ENCODE data around the gene CLCN2. TPM values are rescaled to one million over a fixed set of nuclear protein-coding genes. Genes with fewer than 3 reads are reported as not detected.

CLCN2 gene
- total and polyA plus RNA-seq, 2 of the 4 experiments (the other 2 are of a cell fraction): 2.9 to 5.8 TPM

DNA sequence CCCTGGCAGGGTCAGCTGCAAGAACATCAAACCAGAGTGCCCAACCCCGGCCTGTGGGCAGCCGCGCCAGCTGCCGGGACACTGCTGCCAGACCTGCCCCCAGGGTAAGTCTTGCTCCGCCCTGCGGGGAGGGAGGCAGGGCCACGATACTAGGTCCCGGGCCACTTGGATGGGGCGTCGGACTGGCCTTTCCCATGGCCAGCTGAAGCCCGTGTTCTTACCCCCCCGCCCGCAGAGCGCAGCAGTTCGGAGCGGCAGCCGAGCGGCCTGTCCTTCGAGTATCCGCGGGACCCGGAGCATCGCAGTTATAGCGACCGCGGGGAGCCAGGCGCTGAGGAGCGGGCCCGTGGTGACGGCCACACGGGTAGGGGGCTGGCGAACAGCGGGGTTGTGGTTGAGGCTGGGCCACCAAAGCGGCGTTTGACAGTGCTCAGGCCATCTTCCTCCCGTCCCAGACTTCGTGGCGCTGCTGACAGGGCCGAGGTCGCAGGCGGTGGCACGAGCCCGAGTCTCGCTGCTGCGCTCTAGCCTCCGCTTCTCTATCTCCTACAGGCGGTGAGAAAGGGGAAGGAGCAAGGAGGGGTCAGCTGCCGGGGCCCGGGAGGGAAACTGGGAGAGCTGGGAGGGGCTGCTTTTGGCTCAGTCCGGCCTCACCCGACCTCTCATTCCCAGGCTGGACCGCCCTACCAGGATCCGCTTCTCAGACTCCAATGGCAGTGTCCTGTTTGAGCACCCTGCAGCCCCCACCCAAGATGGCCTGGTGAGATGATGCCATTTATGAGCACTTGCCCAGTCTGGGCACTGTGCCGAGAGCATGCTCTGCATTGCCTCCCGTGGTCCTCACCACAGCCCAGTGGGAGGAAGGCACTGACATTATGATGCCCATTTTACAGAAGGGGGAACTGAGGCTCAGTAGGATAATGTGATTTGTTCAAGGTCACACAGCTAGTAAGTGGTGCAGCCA is 20.1 kb upstream of the CLCN2 start:
- Histone ChIP-seq H2AFZ (replicated peaks; ENCODE audit: low read length, poor library complexity) (peak overlapping the region; percentile 40), H3K27me3 (ENCODE audit: control insufficient read depth, insufficient read depth, low read length) (peaks cover 76% of the 10 kb centered on the region)
- 23% methylated on average over 22 of the region's 55 CpGs; no CpG with 5 or more reads in 1 of the 2 experiments for WGBS, 2 experiments (ENCODE audit: extremely low coverage in 2 of 2, insufficient read length in 1 of 2)

More for the DNA sequence above, 20.1 kb upstream of the CLCN2 start:
- H3K4ac ChIP-seq (ENCODE audit: low read depth, low read length): no peak overlapping the region
- no peak overlapping the region for H2BK15ac ChIP-seq (ENCODE audit: low read depth, low read length)
- H2AK9ac ChIP-seq (replicated peaks; ENCODE audit: low read depth, low read length, poor library complexity): no peak overlapping the region
- no peak overlapping the region for H2BK5ac ChIP-seq (ENCODE audit: low read depth, low read length, poor library complexity, severe bottlenecking)
- no peak overlapping the region for H2BK20ac ChIP-seq (ENCODE audit: low read depth, low read length)
- no peak overlapping the region for H3K4me3 ChIP-seq (ENCODE audit: insufficient read depth, low read depth, low read length)
- no peaks in the 10 kb centered on the region for H3K79me1 ChIP-seq (ENCODE audit: low read depth in 1 of 2, low read length in 2 of 2)
- no peak overlapping the region for H4K91ac ChIP-seq (ENCODE audit: insufficient read depth, low read depth, low read length)
- ATAC-seq (ENCODE audit: low read depth) (no peak), DNase-seq (no peak)
- no peaks in the 10 kb centered on the region for H3K36me3 ChIP-seq (ENCODE audit: control insufficient read depth, insufficient read depth, low read length)
- peaks cover 2% of the 10 kb centered on the region; the same call in 1 of the 2 replicates for H3K4me1 ChIP-seq (ENCODE audit: control insufficient read depth, insufficient read depth, low read length)
- H4K20me1 ChIP-seq (ENCODE audit: insufficient read depth, low read length): no peaks in the 10 kb centered on the region
- in situ Hi-C loops (cut with MboI; ENCODE audit: low sequenced_read_pairs) (no loop called here), dilution Hi-C loops (cut with HindIII; ENCODE audit: low sequenced_read_pairs, unreplicated experiment) (no loop called here), intact Hi-C loops (cut with micrococcal nuclease) (no loop called here)
- H3K27ac ChIP-seq (ENCODE audit: insufficient read depth, low read length): no peak overlapping the region
- no TSS peak for BruUV-seq (replicated peaks)
- no peak for TF ChIP-seq RAD21 (IDR thresholded peaks at IDR 0.05; ENCODE audit: low read length)
- TF ChIP-seq SMC3 (IDR thresholded peaks at IDR 0.05; ENCODE audit: low read depth, low read length): no peak
- no peak for TF ChIP-seq POLR2A (IDR thresholded peaks at IDR 0.05; ENCODE audit: low read depth, low read length)
- no peak for TF ChIP-seq MAZ (IDR thresholded peaks at IDR 0.05; ENCODE audit: borderline replicate concordance, low read depth, low read length)
- no peak for TF ChIP-seq BHLHE40 (IDR thresholded peaks at IDR 0.05; ENCODE audit: low read depth, low read length)
- no peak for TF ChIP-seq FOS (IDR thresholded peaks at IDR 0.05; ENCODE audit: low read depth, low read length)
- TF ChIP-seq NFE2L2 (IDR thresholded peaks at IDR 0.05; ENCODE audit: low read depth, low read length): no peak
- TF ChIP-seq MXI1 (IDR thresholded peaks at IDR 0.05; ENCODE audit: borderline replicate concordance, low read depth, low read length): no peak
- no peak for TF ChIP-seq RFX5 (IDR thresholded peaks at IDR 0.05; ENCODE audit: low read depth, low read length)
- TF ChIP-seq RCOR1 (IDR thresholded peaks at IDR 0.05; ENCODE audit: insufficient replicate concordance, low read length): no peak
- TF ChIP-seq MAFK (IDR thresholded peaks at IDR 0.05; ENCODE audit: low read depth, low read length): no peak
- TF ChIP-seq CHD1 (IDR thresholded peaks at IDR 0.05; ENCODE audit: low read depth, low read length): no peak
- no peak overlapping the region for H3K18ac ChIP-seq (ENCODE audit: low read depth, low read length)
- no peaks in the 10 kb centered on the region for H3K9me3 ChIP-seq (ENCODE audit: control insufficient read depth, insufficient read depth, low read length)
- H3K14ac ChIP-seq (replicated peaks; ENCODE audit: low read depth, low read length): no peak overlapping the region
- no peak overlapping the region for H3K9ac ChIP-seq (ENCODE audit: low read depth, low read length)
- H2BK120ac ChIP-seq (ENCODE audit: low read depth, low read length): no peak overlapping the region
- no peaks in the 10 kb centered on the region for H3K9me1 ChIP-seq (ENCODE audit: insufficient read depth, low read length)
- no peak overlapping the region for H4K5ac ChIP-seq (ENCODE audit: low read depth, low read length)
- H3K4me2 ChIP-seq (ENCODE audit: low read depth, low read length): no peak overlapping the region
- CTCF ChIA-PET: no interaction called here
- POLR2A ChIA-PET (ENCODE audit: unreplicated experiment): no interaction called here
- H2AK5ac ChIP-seq (ENCODE audit: low read depth, low read length): no peak overlapping the region
- no peak overlapping the region for H4K8ac ChIP-seq (ENCODE audit: low read depth in 2 of 2, low read length in 2 of 2)
- H3K23ac ChIP-seq (ENCODE audit: low read depth, low read length): 0 out of 2 replicates have a peak overlapping the region, but pooled peaks have one; percentile 49
- no peak overlapping the region for H3K56ac ChIP-seq (ENCODE audit: extremely low read depth, insufficient read depth, low read length)

Measured in IMR-90 (cell line).